Measurements from ENCODE around the gene UNC5B.
A peak's percentile ranks its signal among the peaks of the same experiment; 100 is the strongest.
"Not testable (repeated sequence)": the region's sequence is repeated elsewhere in the genome, so short reads cannot be mapped to it uniquely, and the experiment has no call there.

The UNC5B gene

GRCh38 chr10:71269301-71270288, 57.2 kb downstream of the UNC5B start:
- DNase-seq: no peak

GRCh38 chr10:71270301-71271220, 58.2 kb downstream of the UNC5B start:
- DNase-seq: peak; percentile 51

GRCh38 chr10:71271662-71272055, 59.3 kb downstream of the UNC5B start:
- DNase-seq: no peak

- DNase-seq: no peak
Observed at GRCh38 chr10:71272056-71272771, 59.8 kb downstream of the UNC5B start.

- DNase-seq: not testable (repeated sequence)
Observed at GRCh38 chr10:71272974-71273373, 60.6 kb downstream of the UNC5B start.

GRCh38 chr10:71273506-71273905, 61.1 kb downstream of the UNC5B start:
- DNase-seq: no peak

- DNase-seq: no peak
Observed at GRCh38 chr10:71274901-71275796, 62.8 kb downstream of the UNC5B start.

- DNase-seq: no peak
Observed at GRCh38 chr10:71276873-71277272, 64.5 kb downstream of the UNC5B start.

- no peak for DNase-seq
Observed at GRCh38 chr10:71277914-71278665, 65.7 kb downstream of the UNC5B start.

- no peak for DNase-seq
Observed at GRCh38 chr10:71278691-71279588, 66.6 kb downstream of the UNC5B start.

- DNase-seq: no peak
Observed at GRCh38 chr10:71279590-71280170, 67.3 kb downstream of the UNC5B start.

GRCh38 chr10:71280216-71280615, 67.8 kb downstream of the UNC5B start:
- DNase-seq: no peak

- DNase-seq: no peak
Observed at GRCh38 chr10:71280825-71281224, 68.5 kb downstream of the UNC5B start.

GRCh38 chr10:71281646-71282322, 69.4 kb downstream of the UNC5B start:
- no peak for DNase-seq

- DNase-seq: no peak
Observed at GRCh38 chr10:71282323-71282680, 69.9 kb downstream of the UNC5B start.

- DNase-seq: no peak
Observed at GRCh38 chr10:71283410-71283809, 71.0 kb downstream of the UNC5B start.

- DNase-seq: no peak
Observed at GRCh38 chr10:71283876-71284275, 71.5 kb downstream of the UNC5B start.

- no peak for DNase-seq
Observed at GRCh38 chr10:71284544-71285179, 72.3 kb downstream of the UNC5B start.

GRCh38 chr10:71285180-71285545, 72.8 kb downstream of the UNC5B start:
- peak; percentile 29 for DNase-seq
